NCI-H82 (cell line): ENCODE results near the gene CD1C.
"Not testable (repeated sequence)": the region's sequence is repeated elsewhere in the genome, so short reads cannot be mapped to it uniquely, and the experiment has no call there.

ENCODE experiments used
- DNase-seq: peaks from one replicate; lab custom pipeline; 2025; lab: John Stamatoyannopoulos, UW

The CD1C gene

DNA sequence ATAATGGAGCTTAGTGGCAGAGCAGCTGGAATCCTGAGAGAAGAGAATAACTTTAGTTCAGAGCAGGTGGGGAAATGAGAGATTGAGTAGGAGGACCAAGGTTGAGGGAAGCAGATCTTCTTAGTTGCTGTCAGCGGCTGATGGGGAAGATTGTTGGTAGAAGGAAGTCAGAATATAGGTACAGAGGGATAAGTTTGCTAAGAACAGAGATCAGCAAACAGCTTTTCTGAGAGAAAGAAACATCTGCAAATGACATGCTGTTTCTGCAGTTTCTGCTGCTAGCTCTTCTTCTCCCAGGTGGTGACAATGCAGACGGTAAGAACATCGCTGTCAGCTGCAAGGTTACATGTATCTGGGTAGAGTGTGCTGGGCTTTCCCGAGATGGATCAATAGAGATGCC, at the start of gene CD1C:
CD1C (plus strand) TSS at position 113 of the 400 bp plus-strand sequence; CDS start at position 255, 142 bp downstream.
- no peak for DNase-seq

DNA sequence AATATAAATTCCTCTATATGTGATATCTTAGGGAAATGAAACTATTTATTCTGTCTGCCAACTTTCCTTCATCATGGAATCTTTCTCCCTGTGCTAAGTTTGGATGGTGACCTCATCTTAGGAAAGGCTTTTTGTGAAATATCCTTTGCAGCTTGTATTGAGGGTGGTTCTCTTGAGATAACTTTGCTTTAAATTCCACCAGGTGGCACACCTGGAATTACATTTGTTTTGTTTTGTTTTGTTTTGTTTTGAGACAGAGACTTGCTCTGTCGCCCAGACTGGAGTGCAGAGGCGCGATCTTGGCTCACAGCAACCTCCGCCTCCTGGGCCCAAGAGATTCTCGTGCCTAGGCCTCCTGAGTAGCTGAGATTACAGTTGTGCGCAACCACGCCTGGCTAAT, 43.1 kb upstream of the CD1C start:
- DNase-seq = no peak

DNA sequence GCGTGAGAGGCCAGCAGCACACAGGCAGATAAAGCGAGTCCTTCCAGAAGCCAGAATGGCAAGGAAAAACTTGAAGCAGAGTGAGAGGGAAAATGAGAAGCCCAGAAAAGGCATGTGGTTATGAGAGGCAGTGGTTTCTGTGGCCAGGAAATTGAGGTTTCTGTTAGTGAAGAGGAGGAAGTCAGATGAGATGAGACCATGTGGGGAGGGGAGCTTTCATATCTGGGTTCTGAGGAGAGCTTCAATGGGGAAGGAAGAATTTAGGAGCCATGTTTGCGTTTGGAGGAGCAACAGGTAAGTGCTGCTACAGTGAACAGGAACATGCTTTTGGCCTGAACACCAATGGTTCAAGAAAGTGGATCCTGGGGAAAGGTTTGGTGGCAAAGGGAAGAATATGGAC, 41.6 kb upstream of the CD1C start:
- no peak for DNase-seq

DNA sequence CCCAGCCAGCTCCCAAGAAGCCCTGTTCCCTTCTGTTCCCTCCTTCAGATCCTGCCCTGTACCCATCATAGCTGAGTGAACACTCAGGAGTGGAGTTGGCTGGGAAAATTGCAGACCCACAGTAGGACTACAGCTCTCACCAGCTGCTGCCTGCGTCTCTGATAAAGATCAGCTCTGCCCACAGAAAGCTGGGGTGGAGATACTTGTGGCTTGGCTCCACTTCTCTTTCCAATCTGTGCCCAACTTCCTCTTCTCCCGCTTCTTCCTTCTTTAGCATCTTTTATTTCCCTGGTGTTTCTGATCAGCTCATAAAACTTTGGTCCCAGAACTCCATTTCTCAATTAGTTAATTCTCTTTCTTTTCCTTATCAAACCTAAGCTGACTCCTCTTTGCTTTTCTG, 41.0 kb upstream of the CD1C start:
- no peak for DNase-seq

DNA sequence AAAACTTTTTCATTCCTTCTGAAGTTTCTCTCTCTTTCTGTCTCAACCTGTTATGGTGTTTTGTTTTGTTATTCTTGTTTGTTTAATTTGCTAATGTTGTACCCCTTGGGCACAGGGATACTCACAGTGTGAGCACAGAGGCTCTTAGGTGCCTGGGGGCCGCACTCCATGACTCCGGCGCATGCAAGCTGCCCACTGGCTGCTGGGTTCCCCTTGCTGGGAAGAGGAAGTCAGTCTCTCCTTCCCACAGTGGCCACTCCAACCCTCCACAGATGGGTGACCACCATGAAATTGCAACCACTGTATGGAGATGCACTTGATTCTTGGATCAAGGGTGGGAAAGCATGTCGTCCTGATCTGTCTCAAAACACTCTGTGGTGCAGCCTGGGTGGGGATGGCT, 40.1 kb upstream of the CD1C start:
- DNase-seq = no peak

DNA sequence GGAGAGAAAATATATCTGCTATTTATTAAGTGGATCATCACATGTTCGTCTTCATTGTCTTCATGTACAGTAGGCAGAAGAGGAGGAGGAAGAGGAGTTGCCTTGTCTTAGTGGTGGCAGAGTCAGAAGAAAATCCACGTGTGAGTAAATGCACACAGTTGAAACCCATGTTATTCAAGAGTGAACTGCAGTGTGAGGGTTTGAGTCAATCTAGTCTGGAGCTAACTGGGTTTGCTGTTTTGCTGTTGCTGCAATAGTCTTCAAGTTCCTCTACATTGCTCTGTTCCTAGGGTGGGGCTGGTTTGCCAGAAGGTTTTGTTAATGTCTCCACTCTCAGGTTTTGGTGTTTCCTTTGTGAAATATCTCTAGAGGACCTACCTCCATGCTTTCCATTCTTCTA, 38.6 kb upstream of the CD1C start:
- no peak for DNase-seq

DNA sequence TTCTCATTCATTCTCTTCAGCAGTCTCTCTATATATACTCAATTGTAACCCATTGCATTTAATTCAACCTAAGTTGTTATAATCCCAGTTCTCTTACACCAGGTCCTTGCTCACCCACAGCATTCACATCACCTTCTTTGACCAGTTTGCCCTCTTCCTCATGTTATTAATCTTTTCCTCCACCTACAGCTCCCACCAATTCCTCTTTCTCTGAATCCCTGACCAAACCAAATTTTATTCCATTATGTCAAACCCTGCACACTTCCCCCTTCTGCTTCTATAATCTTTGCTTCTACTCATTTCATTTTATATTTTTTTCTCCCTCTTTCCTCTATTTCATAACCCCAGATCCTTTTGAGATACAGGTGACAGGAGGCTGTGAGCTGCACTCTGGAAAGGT, 34.1 kb upstream of the CD1C start:
- no peak for DNase-seq

DNA sequence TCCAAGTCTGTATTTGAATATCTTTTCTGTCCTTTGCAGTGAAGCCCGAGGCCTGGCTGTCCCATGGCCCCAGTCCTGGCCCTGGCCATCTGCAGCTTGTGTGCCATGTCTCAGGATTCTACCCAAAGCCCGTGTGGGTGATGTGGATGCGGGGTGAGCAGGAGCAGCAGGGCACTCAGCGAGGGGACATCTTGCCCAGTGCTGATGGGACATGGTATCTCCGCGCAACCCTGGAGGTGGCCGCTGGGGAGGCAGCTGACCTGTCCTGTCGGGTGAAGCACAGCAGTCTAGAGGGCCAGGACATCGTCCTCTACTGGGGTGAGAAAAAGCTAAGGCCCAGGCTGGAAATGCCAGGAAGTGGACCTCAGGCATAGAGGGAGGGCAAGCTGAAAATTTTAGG, 33.0 kb upstream of the CD1C start:
- not testable (repeated sequence) for DNase-seq

DNA sequence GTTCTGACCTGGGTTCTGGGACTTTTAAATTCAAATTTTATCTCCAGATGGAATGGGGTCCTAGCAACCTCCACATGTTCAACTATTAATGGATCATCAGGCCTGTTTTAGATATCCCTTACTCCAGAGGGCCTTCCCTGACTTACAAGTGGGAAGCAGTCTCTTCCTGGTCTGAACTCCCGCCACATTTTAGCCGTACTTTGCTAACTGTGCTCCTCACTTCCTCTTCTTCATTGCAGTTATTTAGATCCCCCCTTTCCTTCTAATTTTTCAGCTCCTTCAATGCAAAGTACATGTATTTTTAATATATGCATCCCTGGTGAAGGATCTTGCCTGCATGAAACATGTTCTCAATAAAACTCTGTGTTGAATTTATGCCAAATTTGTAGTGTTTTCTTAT, 31.8 kb upstream of the CD1C start:
- no peak for DNase-seq

DNA sequence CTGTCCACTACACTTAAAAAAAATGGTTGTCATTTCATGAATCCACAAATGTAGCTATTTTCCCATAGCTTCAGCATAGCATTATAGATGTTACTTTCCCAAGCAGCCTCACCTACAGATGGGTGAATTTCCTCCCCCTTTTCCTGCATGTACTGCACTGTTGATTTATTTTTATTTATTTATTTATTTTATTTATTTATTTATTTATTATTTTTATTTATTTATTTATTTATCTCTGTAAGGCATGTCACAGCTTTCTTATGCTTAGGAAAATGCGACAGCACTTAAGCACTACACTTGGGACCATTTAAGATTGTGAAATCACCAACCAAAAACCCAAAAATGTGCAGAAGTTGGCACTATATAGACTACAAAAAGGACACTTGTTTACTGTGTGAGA, 30.6 kb upstream of the CD1C start:
- no peak for DNase-seq

DNA sequence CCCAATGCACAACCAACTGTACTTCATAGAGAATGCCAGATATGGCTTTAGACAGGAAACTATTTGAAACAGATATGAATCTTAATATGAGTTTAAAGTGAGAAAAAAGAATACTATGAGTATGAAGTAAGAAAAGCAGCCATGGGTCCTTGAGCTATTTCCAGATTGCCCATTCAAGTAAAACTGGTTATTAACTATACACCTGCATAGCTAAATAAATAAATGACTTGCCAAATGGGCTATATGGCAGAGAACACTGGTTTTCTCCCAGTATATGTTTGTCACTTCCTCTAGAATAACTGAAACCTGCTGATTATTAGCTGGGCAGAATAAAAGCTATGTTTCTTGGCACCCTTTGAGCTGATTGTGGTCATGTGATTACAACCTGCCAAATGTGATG, 17.0 kb upstream of the CD1C start:
- no peak for DNase-seq

DNA sequence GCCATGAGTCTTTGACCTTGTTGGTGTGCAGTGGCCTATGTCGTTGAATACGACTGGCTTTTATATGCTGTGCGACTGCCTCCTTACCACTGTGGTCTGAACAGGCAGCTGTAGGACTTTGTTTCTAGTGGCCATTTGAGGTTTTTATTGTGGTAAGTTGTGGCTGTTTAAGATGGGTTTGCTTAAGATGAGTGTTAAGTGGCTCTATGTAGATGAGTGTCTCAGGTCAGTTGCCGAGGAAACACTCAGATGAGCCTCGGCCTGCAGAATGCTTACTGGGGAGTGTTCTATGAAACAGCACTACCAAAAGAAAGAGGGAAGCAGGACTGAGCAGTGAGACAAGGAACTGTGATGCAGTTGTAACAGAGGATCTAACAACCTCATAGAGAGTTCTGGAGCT, 14.9 kb upstream of the CD1C start:
- no peak for DNase-seq

DNA sequence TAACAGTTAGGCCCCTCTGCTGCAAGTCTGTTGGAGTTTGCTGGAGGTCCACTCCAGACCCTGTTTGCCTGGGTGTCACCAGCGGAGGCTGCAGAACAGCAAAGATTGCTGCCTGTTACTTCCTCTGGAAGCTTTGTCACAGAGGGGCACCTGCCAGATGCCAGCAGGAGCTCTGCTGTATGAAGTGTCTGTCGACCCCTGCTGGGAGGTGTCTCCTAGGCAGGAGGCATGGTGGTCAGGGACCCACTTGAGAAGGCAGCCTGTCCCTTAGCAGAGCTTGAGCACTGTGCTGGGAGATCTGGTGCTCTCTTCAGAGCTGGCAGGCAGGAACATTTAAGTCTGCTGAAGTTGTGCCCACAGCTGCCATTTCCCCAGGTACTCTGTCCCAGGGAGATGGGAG, 7.3 kb upstream of the CD1C start:
- DNase-seq = peak; percentile 1

DNA sequence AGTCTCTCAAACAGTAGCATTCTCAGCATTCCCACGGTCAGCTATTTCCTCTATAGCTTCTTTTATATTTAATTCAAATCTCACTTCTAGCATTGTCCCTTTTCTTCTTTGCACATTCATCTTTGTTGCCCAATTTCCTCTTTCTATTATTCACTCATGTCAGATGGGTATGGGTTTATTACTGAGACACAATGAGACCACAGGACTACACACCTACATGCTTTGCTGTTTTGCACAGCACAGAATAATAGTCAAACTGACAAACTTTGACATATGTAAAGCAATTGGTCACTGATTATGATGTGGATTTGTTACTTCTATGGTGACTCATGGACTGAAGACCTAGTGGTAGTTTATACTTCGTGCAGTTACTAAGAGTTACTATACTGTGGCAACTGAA, 5.8 kb upstream of the CD1C start:
- DNase-seq = no peak

DNA sequence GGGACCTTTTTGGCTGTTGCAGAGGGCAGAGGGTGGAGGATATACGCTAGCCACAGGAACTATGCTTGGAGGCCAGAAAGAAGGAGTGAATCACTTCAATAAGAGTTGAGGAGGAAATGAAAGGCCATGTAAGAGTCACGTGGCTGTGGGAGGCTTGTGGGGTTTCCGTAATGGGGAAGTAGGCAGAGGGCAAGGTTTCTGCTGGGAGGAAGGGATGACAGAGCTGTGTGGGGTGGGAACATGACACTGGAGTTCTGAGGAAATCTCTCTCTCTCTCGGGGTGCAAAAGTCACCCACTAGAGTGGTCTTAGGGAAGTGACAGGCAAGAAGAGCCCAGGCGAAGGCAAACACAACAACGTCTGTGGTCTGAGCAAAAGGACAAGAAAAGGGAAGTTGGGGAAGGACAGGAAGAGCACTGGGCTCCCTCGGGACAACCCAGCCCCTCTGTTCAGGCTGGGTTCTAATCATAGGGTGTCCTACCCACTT, 3.9 kb upstream of the CD1C start:
- no peak for DNase-seq

DNA sequence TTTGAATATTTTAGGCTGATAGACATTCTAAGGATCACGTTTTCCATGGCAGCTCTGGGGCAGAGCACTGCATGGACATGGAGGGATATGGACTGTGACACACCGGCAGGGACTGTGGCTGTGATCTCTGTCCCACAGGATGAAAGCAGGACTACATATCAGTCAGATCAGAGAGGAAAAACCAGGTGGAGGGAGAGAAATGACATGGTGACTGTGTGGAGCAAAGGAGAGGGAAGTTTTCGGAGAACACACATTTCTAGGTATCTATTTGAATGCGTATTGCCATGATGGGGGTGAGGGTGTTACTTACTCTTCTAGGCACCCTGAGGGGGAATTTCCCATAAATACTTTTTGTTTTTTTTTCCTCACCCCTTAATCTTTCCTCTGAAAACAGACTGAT, 3.2 kb upstream of the CD1C start:
- DNase-seq = no peak

DNA sequence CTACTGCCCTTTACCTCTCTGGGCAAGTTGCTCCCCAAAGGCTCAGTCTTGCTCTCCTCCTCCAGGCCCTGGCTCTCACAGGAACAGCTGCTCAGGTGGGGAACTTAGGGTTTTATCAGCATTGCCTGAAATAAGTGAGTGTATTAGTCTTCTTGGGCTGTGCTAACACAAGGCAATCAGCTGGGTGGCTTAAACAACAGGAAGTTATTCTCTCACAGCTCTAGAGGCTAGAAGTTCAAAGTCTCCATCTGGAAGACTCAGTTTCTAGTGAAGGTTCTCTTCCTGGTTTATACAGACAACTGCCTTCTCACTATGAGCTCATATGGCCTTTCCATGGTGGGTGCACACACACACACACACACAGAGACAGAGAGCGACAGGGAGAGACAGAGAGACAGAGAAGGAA, 2.8 kb upstream of the CD1C start:
- no peak for DNase-seq

DNA sequence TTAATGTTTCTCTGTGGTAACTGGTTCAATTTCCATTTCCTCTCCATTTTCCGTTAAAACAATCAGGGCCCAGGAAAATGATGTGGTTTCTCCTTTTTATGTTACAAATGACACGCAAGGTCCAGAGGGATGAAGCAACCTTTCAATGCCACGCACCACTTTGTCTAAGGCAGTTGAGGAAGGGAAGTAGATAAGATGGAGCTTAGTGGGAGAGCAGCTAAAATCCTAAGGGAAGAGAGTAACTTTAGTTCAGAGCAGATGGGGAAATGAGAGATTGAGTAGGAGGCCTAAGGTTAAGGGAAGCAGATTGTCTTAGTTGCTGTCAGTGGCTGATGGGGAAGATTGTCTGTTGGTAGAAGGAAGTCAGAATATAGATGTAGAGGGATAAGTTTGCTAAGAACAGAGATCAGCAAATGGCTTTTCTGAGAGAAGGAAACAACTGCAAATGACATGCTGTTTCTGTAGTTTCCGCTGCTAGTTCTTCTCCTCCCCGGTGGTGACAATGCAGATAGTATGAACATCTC, 660 bp downstream of the CD1C start:
- DNase-seq = no peak

DNA sequence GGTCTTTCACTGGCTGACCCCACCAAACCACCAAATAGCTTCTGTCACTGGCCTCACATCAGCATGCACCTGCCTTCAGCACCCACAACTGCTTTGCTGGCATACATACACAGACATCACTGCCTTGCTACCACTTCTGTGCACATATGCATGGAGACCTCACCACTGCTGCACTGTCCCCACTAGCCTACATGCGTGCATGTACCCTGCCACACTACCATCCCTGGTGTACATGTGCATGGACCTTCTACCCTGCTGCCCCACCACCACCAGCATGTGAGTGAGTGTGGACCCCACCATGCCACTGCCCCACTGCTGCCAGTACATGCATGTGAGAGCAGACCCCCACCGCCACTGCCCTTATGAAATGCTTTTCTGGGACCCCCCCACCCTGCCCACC, 6.1 kb downstream of the CD1C start:
- DNase-seq = no peak

DNA sequence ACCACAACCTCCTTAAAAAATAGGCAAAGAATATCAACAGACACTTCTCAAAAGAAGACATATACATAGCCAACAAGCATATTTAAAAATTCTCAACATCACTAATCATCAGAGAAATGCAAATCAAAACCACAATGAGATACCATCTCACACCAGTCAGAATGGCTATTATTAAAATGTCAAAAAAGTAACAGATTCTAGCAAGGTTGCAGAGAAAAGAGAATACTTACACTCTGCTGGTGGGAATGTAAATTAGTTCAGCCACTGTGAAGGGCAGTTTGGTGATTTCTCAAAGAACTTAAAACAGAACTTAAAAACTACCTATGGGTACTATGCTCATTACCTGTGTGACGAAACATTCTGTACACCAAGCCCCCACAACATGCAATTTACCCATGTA, 20.9 kb downstream of the CD1C start:
- DNase-seq = no peak

DNA sequence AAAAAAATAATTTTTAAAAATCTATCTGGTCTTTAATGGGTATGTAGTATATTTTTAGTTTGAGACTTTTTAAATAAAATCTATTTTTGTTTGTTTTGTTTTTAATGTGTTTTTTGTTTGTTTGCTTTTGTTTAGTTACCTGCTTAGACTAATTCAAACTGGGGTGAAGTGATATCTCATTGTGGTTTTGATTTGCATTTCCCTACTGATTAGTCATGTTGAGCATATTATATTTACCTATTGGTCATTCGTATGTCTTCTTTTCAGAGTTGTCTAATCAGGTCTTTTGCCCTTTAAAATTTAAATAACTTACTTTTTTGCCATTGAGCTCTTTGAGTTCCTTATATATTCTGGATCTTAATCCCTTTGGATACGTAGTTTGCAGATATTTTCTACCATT, 21.3 kb downstream of the CD1C start:
- DNase-seq = no peak

DNA sequence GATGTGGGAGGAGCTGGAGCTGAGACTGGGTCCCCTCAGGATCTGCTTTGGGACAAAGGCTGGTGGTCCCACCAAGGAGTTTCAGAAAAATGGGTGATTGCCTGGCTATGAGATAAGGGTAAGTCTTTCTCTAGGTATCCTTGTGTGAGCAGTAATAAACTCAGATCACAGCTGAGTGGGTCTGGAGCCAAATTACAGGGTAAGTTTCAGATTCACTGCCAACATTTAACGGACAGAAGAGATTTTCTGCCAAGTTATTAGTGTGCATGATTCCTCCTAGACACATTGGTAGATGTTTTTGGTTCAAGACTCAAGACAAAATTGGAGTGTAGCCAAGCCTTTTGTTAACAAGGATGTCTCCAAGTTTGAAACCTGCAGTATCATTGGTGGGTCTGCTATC, 34.1 kb downstream of the CD1C start:
- DNase-seq = no peak

DNA sequence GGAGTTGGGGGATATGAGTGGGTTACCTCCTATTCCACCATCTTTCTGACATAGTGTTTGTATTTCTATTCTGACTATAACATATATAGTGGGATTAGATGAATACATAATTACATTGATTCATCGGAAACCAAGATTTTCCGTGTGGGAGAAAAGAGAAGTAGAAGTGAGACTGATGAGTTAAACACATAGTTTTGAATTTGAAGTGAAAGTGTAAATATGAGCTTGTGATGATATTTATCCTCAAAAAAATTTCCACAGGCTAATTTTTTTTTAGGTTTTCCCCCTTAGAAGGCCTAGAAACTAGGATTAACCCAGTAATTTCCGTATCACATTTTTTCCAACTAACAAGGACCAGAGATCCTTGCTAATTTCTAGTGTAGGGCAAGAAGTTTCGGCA, 34.7 kb downstream of the CD1C start:
- no peak for DNase-seq

DNA sequence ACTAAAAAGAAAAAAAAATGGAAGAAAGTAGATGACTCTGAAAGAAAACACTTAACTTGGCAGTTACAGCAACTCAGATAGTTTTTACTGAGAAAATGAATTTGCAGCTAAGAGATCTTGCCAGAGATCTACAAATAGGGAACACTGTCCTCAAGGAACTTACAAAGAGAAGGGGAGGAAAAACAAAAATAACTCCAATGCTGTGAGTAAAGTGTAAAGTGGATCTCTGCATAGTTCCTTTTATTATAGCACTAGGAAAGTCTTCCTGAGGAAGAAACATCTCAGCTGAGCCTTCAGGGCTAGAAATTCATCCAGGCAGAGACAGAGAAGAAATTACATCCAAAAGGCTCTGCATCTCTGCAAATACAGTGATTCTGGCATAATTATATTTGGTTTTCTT, 37.8 kb downstream of the CD1C start:
- no peak for DNase-seq

DNA sequence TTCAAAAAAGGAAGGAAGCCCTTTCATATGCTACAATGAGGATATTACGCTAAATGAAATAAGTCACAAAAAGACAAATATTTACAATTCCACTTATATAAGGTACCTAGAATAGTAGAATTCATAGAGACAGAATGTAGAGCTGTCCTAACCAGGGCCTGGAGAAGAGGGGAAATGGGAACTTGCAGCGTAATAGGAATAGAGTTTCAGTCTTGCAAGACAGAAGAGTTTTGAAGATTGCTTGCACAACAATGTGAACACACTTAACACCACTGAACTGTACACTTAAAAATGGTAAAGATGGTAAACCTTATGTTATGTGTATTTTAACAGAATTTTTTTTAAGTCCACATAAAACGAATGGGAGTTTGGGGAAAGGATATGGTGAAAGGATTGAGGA, 38.7 kb downstream of the CD1C start:
- no peak for DNase-seq
